NT2/D1 (cell line): ENCODE results near the gene CNTN2.

ENCODE experiments used
- YY1 ChIP-seq: IDR thresholded peaks from 2 replicates; pipeline ENCODE4 v1.6.1; 2011; ENCODE audit not compliant: insufficient read length, insufficient read depth
- ZNF274 ChIP-seq: IDR thresholded peaks from 2 replicates; pipeline ENCODE4 v1.6.1; 2011; ENCODE audit warnings: mild to moderate bottlenecking, low read depth, low read length

DNA sequence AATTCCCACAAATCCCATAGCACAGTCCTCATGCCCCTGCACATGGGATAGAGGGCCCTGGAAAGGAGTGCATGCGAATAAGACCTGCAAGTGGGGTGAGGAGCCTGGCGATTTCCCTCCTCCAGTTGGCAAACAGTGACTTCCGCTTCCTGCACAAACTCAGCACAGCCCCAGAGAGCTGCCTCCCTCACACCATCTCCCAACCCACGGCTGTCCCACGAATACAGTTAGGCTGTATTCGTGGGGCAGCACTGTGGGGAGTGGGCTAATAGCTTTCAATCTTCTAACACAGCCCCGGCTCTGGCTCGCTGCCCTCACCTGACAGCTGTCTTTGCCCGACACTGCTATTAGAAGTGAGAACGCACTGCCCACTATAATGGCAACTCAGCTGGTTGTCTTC is 28.2 kb upstream of the CNTN2 start:
- no peak for TF ChIP-seq YY1
- TF ChIP-seq ZNF274, result no peak
